ENCODE data around the gene CELA2B.

Gene CELA2B

GRCh38 chr1:15524283-15525049 is 48.6 kb downstream of the CELA2B start:
- H3K27me3 ChIP-seq (ENCODE audit: insufficient read depth, poor library complexity, severe bottlenecking), result no peaks in the 10 kb centered on the region
- no peak for TF ChIP-seq CTCF (IDR thresholded peaks at IDR 0.05; ENCODE audit: poor library complexity, severe bottlenecking)
- no peaks in the 10 kb centered on the region for H3K9me3 ChIP-seq (ENCODE audit: severe bottlenecking)
- DNase-seq (ENCODE audit: low spot score) (peak; percentile 98), ATAC-seq (ENCODE audit: low read depth) (peak; percentile 22)
- peaks cover 9% of the 10 kb centered on the region; the same call in 1 of the 2 replicates for H3K36me3 ChIP-seq (ENCODE audit: low read depth)
- H3K4me1 ChIP-seq (ENCODE audit: insufficient read depth, poor library complexity, severe bottlenecking), result no peaks in the 10 kb centered on the region
- H3K4me3 ChIP-seq (ENCODE audit: severe bottlenecking), result peak overlapping the region; percentile 55
- H3K27ac ChIP-seq (ENCODE audit: poor library complexity, severe bottlenecking), result peak overlapping the region; percentile 57

- H3K4me3 ChIP-seq (ENCODE audit: severe bottlenecking), result peak overlapping the region; percentile 61
- TF ChIP-seq CTCF (IDR thresholded peaks at IDR 0.05; ENCODE audit: poor library complexity, severe bottlenecking), result no peak
- no peaks in the 10 kb centered on the region for H3K4me1 ChIP-seq (ENCODE audit: insufficient read depth, poor library complexity, severe bottlenecking)
- H3K27ac ChIP-seq (ENCODE audit: poor library complexity, severe bottlenecking), result peak overlapping the region; percentile 57
- no peaks in the 10 kb centered on the region for H3K27me3 ChIP-seq (ENCODE audit: insufficient read depth, poor library complexity, severe bottlenecking)
- DNase-seq (ENCODE audit: low spot score) (peak; percentile 99), ATAC-seq (ENCODE audit: low read depth) (peak; percentile 26)
- H3K36me3 ChIP-seq (ENCODE audit: low read depth), result peaks cover 12% of the 10 kb centered on the region; the same call in 1 of the 2 replicates
- H3K9me3 ChIP-seq (ENCODE audit: severe bottlenecking), result no peaks in the 10 kb centered on the region
Measured at GRCh38 chr1:15525050-15526020, 49.4 kb downstream of the CELA2B start.

GRCh38 chr1:15526021-15526489 is 50.2 kb downstream of the CELA2B start:
- Histone ChIP-seq H3K4me1 (ENCODE audit: insufficient read depth, poor library complexity, severe bottlenecking) (no peaks in the 10 kb centered on the region), H3K9me3 (ENCODE audit: severe bottlenecking) (no peaks in the 10 kb centered on the region), H3K4me3 (ENCODE audit: severe bottlenecking) (peak overlapping the region; percentile 61), H3K36me3 (ENCODE audit: low read depth) (peaks cover 17% of the 10 kb centered on the region; the same call in 1 of the 2 replicates), H3K27me3 (ENCODE audit: insufficient read depth, poor library complexity, severe bottlenecking) (no peaks in the 10 kb centered on the region), H3K27ac (ENCODE audit: poor library complexity, severe bottlenecking) (peak overlapping the region; percentile 57)
- TF ChIP-seq CTCF (IDR thresholded peaks at IDR 0.05; ENCODE audit: poor library complexity, severe bottlenecking), result no peak
- ATAC-seq (ENCODE audit: low read depth), result no peak
- no peak for DNase-seq (ENCODE audit: low spot score)

- no peaks in the 10 kb centered on the region for H3K27me3 ChIP-seq (ENCODE audit: insufficient read depth, poor library complexity, severe bottlenecking)
- H3K4me3 ChIP-seq (ENCODE audit: severe bottlenecking), result peak within 1 kb of the TSS; percentile 61
- H3K4me1 ChIP-seq (ENCODE audit: insufficient read depth, poor library complexity, severe bottlenecking), result no peaks in the 10 kb centered on the region
- ATAC-seq (ENCODE audit: low read depth) (peak; percentile 76), DNase-seq (ENCODE audit: low spot score) (peak; percentile 100)
- peak within 1 kb of the TSS; percentile 57 for H3K27ac ChIP-seq (ENCODE audit: poor library complexity, severe bottlenecking)
- peaks cover 24% of the 10 kb centered on the region; the same call in 1 of the 2 replicates for H3K36me3 ChIP-seq (ENCODE audit: low read depth)
- no peaks in the 10 kb centered on the region for H3K9me3 ChIP-seq (ENCODE audit: severe bottlenecking)
- peak; percentile 47 for TF ChIP-seq CTCF (IDR thresholded peaks at IDR 0.05; ENCODE audit: poor library complexity, severe bottlenecking)
Measured at GRCh38 chr1:15526490-15527339, 50.8 kb downstream of the CELA2B start, which contains the start of gene DNAJC16. Gene DNAJC16, plus strand, starts transcription at chr1:15526848. Its CDS starts 2,258 bp downstream, at chr1:15529106.

Data from RWPE2 (cell line).